A673 (cell line): ENCODE data around the gene ELOVL6. TPM values are rescaled to one million over a fixed set of nuclear protein-coding genes. Genes with fewer than 3 reads are reported as not detected.

ENCODE experiments used
- BruUV-seq: library from RNA; stranded (reverse); fragments of 400-500 nt; replicated peaks from 2 replicates; lab custom pipeline; 2021; lab: Mats Ljungman, UMichigan
- CTCF ChIA-PET: fragments of 300-600 bp; sonication (Branson Sonifier 250); formaldehyde crosslinking; loops from one replicate; lab custom pipeline; 2022; ENCODE audit warnings: antibody characterized with exemption; lab: Charles Lee
- POLR2A ChIA-PET: fragments of 300-600 bp; sonication (Branson Sonifier 250); formaldehyde crosslinking; loops from one replicate; lab custom pipeline; 2022; ENCODE audit warnings: antibody characterized with exemption; ENCODE audit not compliant: low non-redundant PET; lab: Charles Lee
- DNase-seq: peaks from one replicate; pipeline ENCODE4 v3.0.0-alpha.2; 2015; ENCODE audit warnings: low spot score
- H3K27ac ChIP-seq: fragments of 200-600 bp; sonication (generic); 2 replicates; pipeline ENCODE4 v1.5.1; 2016; ENCODE audit warnings: mixed run types, low read depth, mild to moderate bottlenecking, mixed read lengths, antibody characterized with exemption, low read length; ENCODE audit not compliant: poor library complexity, severe bottlenecking
- H3K27me3 ChIP-seq: fragments of 200-600 bp; sonication (generic); replicated peaks from 2 replicates; pipeline ENCODE4 v1.6.1; 2017; ENCODE audit warnings: mixed run types, low read depth, mild to moderate bottlenecking, mixed read lengths, antibody characterized with exemption, low read length; ENCODE audit not compliant: insufficient read depth, poor library complexity
- H3K36me3 ChIP-seq: fragments of 200-600 bp; sonication (generic); 2 replicates; pipeline ENCODE4 v1.6.1; 2016; ENCODE audit warnings: mixed run types, mild to moderate bottlenecking, mixed read lengths, antibody characterized with exemption, low read length; ENCODE audit not compliant: insufficient read depth, poor library complexity, severe bottlenecking
- H3K4me1 ChIP-seq: fragments of 200-600 bp; sonication (generic); 2 replicates; pipeline ENCODE4 v1.6.1; 2017; ENCODE audit warnings: mixed run types, mild to moderate bottlenecking, mixed read lengths, antibody characterized with exemption, low read length; ENCODE audit not compliant: insufficient read depth, poor library complexity, severe bottlenecking
- H3K4me3 ChIP-seq: fragments of 200-600 bp; sonication (generic); 2 replicates; pipeline ENCODE4 v1.5.1; 2016; ENCODE audit warnings: low read depth, mixed run types, mild to moderate bottlenecking, mixed read lengths, low read length; ENCODE audit not compliant: poor library complexity, severe bottlenecking
- H3K9me3 ChIP-seq: fragments of 200-600 bp; sonication (generic); 2 replicates; pipeline ENCODE4 v1.6.1; 2016; ENCODE audit warnings: mixed run types, low read depth, mild to moderate bottlenecking, mixed read lengths, antibody characterized with exemption, low read length; ENCODE audit not compliant: poor library complexity, severe bottlenecking
- EZH2 ChIP-seq: fragments of 200-600 bp; sonication (generic); IDR thresholded peaks from 2 replicates; pipeline ENCODE4 v1.6.1; 2017; ENCODE audit warnings: borderline replicate concordance, low read depth, mild to moderate bottlenecking, mixed read lengths, antibody characterized with exemption, low read length; ENCODE audit not compliant: poor library complexity, severe bottlenecking
- intact Hi-C: fragments of 100-400 bp; cut with micrococcal nuclease; formaldehyde crosslinking; loops from one replicate; pipeline ENCODE4 v1.10.0; 2022; ENCODE audit not compliant: unreplicated experiment
- total RNA-seq: library from RNA; stranded (reverse); gene quantifications from 2 replicates; pipeline ENCODE4 v1.2.3, GENCODE V29; 2021
- TF ChIP-seq, protein P1 (sequence below): fragments of 300-800, 200-600 bp; sonication (generic); conservative IDR thresholded peaks from 2 replicates; pipeline ENCODE4 v1.5.1; 2017; ENCODE audit warnings: low read depth, mild to moderate bottlenecking, antibody characterized with exemption, low read length, moderate library complexity, mixed read lengths

The ELOVL6 gene
- total RNA-seq, 1 experiment from 2014 or later, result 50.0 TPM

GRCh38 chr4:110152386-110152785 is 46.0 kb downstream of the ELOVL6 start:
- intact Hi-C loops, result no loop called here
- peaks cover 18% of the 10 kb centered on the region for H3K4me1 ChIP-seq
- BruUV-seq, result no TSS peak
- CTCF ChIA-PET, result interaction anchor here (0.5 kb wide), 1 partner anchor 358 kb away, joined by 8 read pairs; no protein-coding TSS in a partner anchor
- POLR2A ChIA-PET, result no interaction called here
- H3K36me3 ChIP-seq, result no peaks in the 10 kb centered on the region
- no peaks in the 10 kb centered on the region for H3K27me3 ChIP-seq
- no peak overlapping the region for H3K4me3 ChIP-seq
- H3K27ac ChIP-seq, result no peak overlapping the region
- TF ChIP-seq, protein P1, sequence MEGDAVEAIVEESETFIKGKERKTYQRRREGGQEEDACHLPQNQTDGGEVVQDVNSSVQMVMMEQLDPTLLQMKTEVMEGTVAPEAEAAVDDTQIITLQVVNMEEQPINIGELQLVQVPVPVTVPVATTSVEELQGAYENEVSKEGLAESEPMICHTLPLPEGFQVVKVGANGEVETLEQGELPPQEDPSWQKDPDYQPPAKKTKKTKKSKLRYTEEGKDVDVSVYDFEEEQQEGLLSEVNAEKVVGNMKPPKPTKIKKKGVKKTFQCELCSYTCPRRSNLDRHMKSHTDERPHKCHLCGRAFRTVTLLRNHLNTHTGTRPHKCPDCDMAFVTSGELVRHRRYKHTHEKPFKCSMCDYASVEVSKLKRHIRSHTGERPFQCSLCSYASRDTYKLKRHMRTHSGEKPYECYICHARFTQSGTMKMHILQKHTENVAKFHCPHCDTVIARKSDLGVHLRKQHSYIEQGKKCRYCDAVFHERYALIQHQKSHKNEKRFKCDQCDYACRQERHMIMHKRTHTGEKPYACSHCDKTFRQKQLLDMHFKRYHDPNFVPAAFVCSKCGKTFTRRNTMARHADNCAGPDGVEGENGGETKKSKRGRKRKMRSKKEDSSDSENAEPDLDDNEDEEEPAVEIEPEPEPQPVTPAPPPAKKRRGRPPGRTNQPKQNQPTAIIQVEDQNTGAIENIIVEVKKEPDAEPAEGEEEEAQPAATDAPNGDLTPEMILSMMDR, result no peak
- TF ChIP-seq EZH2, result no peak
- no peak for DNase-seq
- no peaks in the 10 kb centered on the region for H3K9me3 ChIP-seq

- BruUV-seq, result no TSS peak
- POLR2A ChIA-PET, result no interaction called here
Observed at GRCh38 chr4:110149089-110149488, 49.3 kb downstream of the ELOVL6 start.

DNA sequence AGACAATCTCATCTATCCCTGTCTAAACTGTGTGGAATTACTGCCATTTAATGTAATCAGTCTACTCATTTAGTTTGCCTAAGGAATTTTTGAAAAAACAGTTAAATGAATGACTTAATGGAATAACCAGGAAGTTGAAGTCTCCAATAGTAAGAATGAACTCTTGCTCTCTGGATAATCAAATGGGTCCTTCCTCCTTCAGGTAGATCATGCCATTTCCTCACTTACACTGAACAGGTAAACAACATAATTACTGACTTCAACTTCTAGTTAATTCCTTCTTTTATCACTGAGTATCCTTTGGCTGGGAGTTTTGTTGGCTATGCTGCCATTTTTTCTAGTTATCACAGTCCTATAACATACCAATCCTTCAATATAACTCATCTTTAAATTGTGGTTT is 56.0 kb downstream of the ELOVL6 start:
- Histone ChIP-seq H3K9me3 (no peaks in the 10 kb centered on the region), H3K4me1 (no peaks in the 10 kb centered on the region), H3K27me3 (no peaks in the 10 kb centered on the region), H3K27ac (no peak overlapping the region), H3K36me3 (no peaks in the 10 kb centered on the region), H3K4me3 (no peak overlapping the region)
- no TSS peak for BruUV-seq
- ChIA-PET POLR2A (no interaction called here), CTCF (no interaction called here)
- intact Hi-C loops, result no loop called here
- no peak for DNase-seq
- TF ChIP-seq EZH2, result no peak
- TF ChIP-seq, protein P1, result no peak

More at GRCh38 chr4:110149089-110149488, 49.3 kb downstream of the ELOVL6 start:
- Histone ChIP-seq H3K27me3 (no peaks in the 10 kb centered on the region), H3K27ac (no peak overlapping the region), H3K9me3 (no peaks in the 10 kb centered on the region), H3K4me1 (no peaks in the 10 kb centered on the region), H3K36me3 (no peaks in the 10 kb centered on the region), H3K4me3 (no peak overlapping the region)
- CTCF ChIA-PET, result no interaction called here
- no peak for TF ChIP-seq EZH2
- TF ChIP-seq, protein P1, result no peak
- DNase-seq, result no peak
- intact Hi-C loops, result no loop called here
